MM.1S (cell line): ENCODE measurements around the gene AIMP1.

ENCODE experiments used
- EZH2 ChIP-seq: fragments of 300-600 bp; sonication (generic); optimal IDR thresholded peaks from 2 replicates; pipeline ENCODE3; 2017; ENCODE audit warnings: low read depth, mild to moderate bottlenecking, antibody characterized with exemption, low read length, mixed read lengths
- TF ChIP-seq, protein P1 (sequence below): fragments of 300-600 bp; sonication (generic); IDR thresholded peaks from 2 replicates; pipeline ENCODE4 v1.5.1; 2016; ENCODE audit warnings: antibody characterized with exemption, low read length, mixed read lengths

- no peak for TF ChIP-seq EZH2
- TF ChIP-seq, protein P1, sequence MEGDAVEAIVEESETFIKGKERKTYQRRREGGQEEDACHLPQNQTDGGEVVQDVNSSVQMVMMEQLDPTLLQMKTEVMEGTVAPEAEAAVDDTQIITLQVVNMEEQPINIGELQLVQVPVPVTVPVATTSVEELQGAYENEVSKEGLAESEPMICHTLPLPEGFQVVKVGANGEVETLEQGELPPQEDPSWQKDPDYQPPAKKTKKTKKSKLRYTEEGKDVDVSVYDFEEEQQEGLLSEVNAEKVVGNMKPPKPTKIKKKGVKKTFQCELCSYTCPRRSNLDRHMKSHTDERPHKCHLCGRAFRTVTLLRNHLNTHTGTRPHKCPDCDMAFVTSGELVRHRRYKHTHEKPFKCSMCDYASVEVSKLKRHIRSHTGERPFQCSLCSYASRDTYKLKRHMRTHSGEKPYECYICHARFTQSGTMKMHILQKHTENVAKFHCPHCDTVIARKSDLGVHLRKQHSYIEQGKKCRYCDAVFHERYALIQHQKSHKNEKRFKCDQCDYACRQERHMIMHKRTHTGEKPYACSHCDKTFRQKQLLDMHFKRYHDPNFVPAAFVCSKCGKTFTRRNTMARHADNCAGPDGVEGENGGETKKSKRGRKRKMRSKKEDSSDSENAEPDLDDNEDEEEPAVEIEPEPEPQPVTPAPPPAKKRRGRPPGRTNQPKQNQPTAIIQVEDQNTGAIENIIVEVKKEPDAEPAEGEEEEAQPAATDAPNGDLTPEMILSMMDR = no peak
Observed at GRCh38 chr4:106297245-106298035, 18.9 kb upstream of the AIMP1 start.
